Measurements from ENCODE around the gene KANK2. TPM values are rescaled to one million over a fixed set of nuclear protein-coding genes. Genes with fewer than 3 reads are reported as not detected.

The KANK2 gene
- total RNA-seq, 4 donors from 2014 or later = 177 to 241 (median 222) TPM

DNA sequence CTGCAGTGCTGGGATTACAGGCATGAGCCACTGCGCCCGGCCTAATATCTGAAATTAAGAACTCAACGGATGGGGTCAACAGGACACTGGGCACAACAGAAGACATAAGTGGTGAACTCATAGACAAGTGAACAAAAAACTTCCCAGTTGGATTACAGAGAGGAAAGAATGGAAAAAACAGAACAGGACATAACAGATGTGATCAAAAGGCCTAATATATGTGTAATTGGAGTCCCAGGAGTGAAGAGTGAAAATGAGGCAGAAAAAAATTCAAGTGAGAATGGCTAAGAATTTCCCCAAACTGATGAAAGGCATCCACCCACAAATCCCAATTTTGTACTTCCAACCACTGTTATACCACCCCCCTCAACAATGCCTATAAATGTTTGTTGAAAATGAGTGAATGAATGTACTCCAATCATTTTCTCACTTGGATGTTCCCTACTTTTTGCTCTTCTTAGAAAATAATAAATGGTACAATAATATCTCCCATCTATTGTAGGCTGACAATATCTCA is 23.8 kb upstream of the KANK2 start:
- H3K4me3 ChIP-seq (replicated peaks in 1 of 3) = no peak overlapping the region
- H3K27me3 ChIP-seq = no peaks in the 10 kb centered on the region
- H3K27ac ChIP-seq = no peak overlapping the region
- no peak for TF ChIP-seq POLR2A (IDR thresholded peaks at IDR 0.05)
- TF ChIP-seq, protein P1, sequence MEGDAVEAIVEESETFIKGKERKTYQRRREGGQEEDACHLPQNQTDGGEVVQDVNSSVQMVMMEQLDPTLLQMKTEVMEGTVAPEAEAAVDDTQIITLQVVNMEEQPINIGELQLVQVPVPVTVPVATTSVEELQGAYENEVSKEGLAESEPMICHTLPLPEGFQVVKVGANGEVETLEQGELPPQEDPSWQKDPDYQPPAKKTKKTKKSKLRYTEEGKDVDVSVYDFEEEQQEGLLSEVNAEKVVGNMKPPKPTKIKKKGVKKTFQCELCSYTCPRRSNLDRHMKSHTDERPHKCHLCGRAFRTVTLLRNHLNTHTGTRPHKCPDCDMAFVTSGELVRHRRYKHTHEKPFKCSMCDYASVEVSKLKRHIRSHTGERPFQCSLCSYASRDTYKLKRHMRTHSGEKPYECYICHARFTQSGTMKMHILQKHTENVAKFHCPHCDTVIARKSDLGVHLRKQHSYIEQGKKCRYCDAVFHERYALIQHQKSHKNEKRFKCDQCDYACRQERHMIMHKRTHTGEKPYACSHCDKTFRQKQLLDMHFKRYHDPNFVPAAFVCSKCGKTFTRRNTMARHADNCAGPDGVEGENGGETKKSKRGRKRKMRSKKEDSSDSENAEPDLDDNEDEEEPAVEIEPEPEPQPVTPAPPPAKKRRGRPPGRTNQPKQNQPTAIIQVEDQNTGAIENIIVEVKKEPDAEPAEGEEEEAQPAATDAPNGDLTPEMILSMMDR (IDR thresholded peaks at IDR 0.05) = no peak
- 98 to 100% methylated on average over 3 of the region's 3 CpGs for WGBS, 2 donors
- DNase-seq = no peak
- peaks cover 35 to 45% of the 10 kb centered on the region in 2 donors for H3K36me3 ChIP-seq
- no peaks in the 10 kb centered on the region for H3K9me3 ChIP-seq
- intact Hi-C loops (cut with DNase I) = no loop called here
- H3K4me1 ChIP-seq = no peaks in the 10 kb centered on the region

- Histone ChIP-seq H3K27ac (no peak overlapping the region), H3K4me1 (no peaks in the 10 kb centered on the region), H3K4me3 (replicated peaks in 1 of 3) (no peak overlapping the region), H3K36me3 (peaks cover 45 to 50% of the 10 kb centered on the region in 2 donors), H3K9me3 (no peaks in the 10 kb centered on the region), H3K27me3 (no peaks in the 10 kb centered on the region)
- TF ChIP-seq, protein P1 (IDR thresholded peaks at IDR 0.05) = no peak
- TF ChIP-seq POLR2A (IDR thresholded peaks at IDR 0.05) = no peak
- 94 to 95% methylated on average over 6 of the region's 6 CpGs for WGBS, 2 donors
- no peak for DNase-seq
- intact Hi-C loops (cut with DNase I) = no loop called here
Observed at GRCh38 chr19:11214387-11214786, 17.0 kb upstream of the KANK2 start.

DNA sequence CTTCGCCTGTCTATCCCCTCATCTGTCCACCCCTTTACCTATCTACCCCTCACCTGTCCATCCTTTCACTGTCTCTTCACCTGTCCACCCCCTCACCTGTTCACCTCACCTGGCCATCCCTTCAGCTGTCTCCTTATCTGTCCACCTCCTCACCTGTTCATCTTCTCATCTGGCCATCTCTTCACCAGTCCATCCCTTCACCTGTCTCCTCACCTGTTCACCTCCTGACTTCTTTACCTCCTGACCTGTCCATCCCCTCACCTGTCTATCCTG is 13.2 kb upstream of the KANK2 start:
- Histone ChIP-seq H3K9me3 (no peaks in the 10 kb centered on the region), H3K4me1 (no peaks in the 10 kb centered on the region), H3K27ac (no peak overlapping the region), H3K27me3 (no peaks in the 10 kb centered on the region), H3K36me3 (peaks cover 39 to 44% of the 10 kb centered on the region in 2 donors), H3K4me3 (replicated peaks in 1 of 3) (no peak overlapping the region)
- intact Hi-C loops (cut with DNase I) = no loop called here
- 97 to 100% methylated on average over 1 of the region's 1 CpG for WGBS, 2 donors
- no peak for DNase-seq
- TF ChIP-seq, protein P1 (IDR thresholded peaks at IDR 0.05) = no peak
- TF ChIP-seq POLR2A (IDR thresholded peaks at IDR 0.05) = no peak

DNA sequence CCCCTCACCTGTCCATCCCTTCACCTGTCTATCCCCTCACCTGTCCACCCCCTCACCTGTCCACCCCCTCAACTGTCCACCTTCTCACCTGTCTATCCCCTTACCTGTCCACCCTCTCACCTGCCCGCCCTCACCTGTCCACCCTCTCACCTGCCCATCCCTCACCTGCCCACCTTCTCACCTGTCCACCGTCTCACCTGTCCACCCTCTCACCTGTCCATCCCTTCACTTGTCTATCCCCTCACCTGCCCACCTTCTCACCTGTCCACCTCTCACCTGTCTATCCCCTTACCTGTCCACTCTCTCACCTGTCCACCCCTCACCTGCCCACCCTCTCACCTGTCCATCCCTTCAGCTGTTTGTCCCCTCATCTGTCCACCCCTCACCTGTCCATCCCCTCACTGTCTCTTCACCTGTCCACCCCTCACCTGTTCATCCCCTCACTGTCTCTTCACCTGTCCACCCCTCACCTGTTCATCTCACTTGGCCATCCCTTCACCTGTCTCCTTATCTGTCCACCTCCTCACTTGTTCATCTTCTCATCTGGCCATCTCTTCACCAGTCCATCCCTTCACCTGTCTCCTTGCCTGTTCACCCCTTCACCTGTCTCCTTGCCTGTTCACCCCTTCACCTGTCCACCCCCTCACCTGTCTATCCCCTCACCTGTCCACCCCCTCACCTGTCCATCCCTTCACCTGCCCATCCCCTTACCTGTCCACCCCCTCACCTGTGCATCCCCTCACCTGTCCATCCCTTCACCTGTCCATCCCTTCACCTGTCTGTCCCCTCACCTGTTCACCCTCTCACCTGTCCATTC is 12.7 kb upstream of the KANK2 start:
- H3K27ac ChIP-seq = no peak overlapping the region
- intact Hi-C loops (cut with DNase I) = no loop called here
- H3K36me3 ChIP-seq = peaks cover 34 to 38% of the 10 kb centered on the region in 2 donors

More for the DNA sequence above, 12.7 kb upstream of the KANK2 start:
- WGBS, 2 donors = 80 to 87% methylated on average over 2 of the region's 2 CpGs
- no peaks in the 10 kb centered on the region for H3K9me3 ChIP-seq
- no peaks in the 10 kb centered on the region for H3K27me3 ChIP-seq
- H3K4me3 ChIP-seq (replicated peaks in 1 of 3) = no peak overlapping the region
- TF ChIP-seq, protein P1 (IDR thresholded peaks at IDR 0.05) = no peak
- no peak for TF ChIP-seq POLR2A (IDR thresholded peaks at IDR 0.05)
- DNase-seq = no peak
- H3K4me1 ChIP-seq = peaks cover 3 to 5% of the 10 kb centered on the region in 2 donors

All from thyroid gland (tissue), 4 donors.